GM03348 (cell line): Measurements from ENCODE around the gene MAST3.
"Not testable (repeated sequence)": the region's sequence is repeated elsewhere in the genome, so short reads cannot be mapped to it uniquely, and the experiment has no call there.

Experiments
- DNase-seq: peaks from one replicate; pipeline ENCODE4 v3.0.0; 2012; ENCODE audit warnings: low spot score

MAST3 gene

DNA sequence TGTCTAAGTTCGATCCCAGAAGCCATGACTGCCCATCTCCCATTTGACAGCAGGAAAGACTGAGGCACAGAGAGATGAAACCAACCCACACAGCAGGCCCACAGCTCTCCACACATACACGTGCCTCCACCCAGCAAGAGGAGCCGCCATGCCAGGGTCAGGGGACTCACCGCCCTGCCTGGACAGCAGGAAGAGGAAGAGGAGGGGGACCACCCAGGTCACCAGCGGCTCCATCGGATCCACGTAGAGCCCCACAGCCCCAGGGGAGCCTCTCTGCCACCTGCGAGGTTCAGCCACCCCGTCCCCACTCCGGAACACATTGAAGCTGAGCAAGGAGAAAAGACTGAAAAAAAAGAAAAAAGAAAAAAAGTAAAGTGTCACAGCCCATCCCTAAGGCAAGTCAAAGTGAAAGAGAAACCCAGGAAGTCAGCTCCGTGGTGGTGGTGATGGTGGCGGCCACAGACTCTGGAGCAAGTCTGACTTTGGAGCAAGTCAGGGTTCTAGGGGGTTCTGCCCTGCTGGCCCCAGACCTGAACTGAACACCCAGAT, 10.9 kb upstream of the MAST3 start, which contains the start of gene IL12RB1:
Gene IL12RB1, minus strand, starts transcription at position 345 of the 549 bp plus-strand sequence. Its CDS starts 111 bp downstream, at position 234.
- DNase-seq: no peak

DNA sequence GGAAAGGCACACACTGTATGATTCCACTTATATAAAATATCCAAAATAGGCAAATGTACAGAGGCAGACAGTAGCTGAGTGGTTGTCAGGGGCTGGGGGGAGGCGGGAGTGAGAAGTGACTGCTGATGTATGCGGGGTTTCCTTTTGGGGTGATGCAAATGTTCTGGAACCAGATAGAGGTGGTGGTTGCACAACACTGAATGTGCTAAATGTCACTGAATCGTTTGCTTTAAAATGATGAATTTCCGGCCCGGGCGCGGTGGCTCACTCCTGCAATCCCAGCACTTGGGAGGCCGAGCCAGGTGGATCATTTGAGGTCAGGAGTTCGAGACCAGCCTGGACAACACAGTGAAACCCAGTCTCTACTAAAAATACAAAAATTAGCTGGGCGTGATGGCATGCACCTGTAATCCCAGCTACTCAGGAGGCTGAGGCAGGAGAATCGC, 8.5 kb upstream of the MAST3 start:
- not testable (repeated sequence) for DNase-seq

DNA sequence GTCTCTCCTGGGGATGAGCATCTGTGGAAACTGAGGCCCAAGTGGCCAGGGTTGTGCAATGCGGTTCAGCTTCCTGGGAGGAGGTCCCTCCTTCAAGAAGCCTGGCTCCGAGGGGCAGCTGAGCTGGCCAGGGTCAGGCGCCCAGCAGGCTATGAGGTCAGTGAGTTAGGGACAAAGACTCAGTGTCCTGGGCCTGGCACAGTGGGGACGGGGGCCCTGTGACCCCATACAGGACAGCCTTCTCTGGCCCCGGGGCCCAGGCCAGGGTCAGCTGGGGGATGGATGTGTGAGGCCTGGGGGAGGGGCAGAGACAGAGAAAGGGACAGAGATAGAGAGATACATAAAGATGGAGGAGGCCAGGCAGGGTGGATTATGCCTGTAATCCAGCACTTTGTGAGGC, 7.9 kb upstream of the MAST3 start:
- no peak for DNase-seq

DNA sequence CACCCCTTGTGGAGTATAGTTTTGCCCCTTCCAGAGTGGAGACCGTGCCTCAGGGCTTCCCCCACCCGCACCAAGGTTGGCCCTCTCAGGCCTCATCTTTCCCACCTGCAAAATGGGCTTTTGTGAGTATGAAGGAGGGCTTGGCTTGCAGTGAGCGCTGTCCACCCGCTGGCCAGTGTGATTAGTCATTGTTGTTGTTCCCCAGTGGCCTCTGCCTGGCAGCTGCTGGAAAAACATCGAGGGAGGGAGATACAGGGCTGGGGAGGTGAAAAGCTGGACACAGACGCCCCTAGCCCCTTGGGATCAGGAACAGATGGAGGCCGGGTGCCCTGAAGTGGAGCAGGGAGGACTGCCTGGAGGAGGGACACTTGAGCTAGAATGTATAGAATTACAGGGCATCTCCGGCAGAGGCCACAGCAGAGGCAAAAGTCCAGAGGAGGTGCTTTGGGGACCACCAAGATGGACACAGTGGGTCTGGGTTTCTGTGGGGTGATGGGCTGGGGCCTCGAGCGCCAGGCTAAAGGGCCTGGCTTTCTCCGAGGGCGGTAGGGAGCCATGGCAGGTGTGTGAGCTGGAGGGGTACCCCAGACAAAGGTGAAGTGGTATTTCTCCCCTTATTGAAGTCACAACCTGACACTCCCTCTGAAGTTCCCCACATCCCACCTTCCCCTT, 6.9 kb upstream of the MAST3 start:
- no peak for DNase-seq

DNA sequence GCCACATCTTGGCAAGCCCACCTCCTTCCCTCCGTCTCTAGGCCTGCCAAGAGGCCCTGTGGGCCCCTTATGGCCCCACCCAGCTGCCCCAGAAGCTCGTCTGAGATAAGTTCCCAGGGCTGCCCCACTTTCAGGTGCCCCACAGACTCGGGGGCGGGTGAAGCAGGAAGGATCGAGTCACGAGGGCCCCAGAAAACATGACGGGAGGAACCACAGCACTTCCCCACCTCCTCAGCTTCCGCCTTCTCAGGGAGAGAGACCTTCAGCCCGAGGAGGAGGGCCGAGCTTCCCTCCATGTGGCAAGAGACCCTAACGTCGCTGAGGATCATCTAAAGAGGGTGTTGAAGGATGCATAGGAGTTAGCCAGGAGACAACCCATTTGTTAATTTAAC, 6.4 kb upstream of the MAST3 start:
- DNase-seq: no peak

DNA sequence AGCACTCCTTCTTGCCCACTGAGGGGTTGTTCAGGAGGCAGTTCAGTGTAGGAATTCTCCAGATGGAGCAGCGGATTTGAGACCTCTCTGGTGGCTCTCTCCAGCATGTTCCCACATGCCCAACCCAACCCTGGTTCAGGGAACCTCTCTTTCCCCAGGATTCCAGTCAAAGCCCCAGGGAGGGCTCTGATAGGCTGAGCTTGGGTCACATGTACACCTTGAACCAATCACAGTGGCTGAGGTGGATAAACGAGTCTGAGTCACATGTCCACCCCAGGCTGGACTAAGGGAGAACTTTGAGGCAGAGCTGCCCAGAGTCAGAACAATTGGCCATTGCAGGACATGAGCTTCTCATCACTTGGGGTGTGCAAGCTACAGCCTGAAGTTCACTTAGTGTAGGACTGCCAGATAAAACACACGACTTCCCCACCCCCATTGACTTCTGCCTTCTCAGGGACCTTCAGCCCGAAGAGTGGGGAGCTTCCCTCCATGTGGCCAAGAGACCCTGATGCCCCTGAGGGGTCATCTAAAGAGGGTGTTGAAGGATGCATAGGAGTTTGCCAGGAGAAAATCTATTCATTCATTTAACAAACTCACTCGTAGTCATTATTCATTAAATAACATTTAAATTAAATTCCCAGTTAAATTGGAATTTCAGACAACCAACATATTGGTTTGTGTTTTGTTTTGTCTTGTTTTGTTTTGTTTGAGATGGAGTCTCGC, 4.0 kb upstream of the MAST3 start:
- peak; percentile 54 for DNase-seq

DNA sequence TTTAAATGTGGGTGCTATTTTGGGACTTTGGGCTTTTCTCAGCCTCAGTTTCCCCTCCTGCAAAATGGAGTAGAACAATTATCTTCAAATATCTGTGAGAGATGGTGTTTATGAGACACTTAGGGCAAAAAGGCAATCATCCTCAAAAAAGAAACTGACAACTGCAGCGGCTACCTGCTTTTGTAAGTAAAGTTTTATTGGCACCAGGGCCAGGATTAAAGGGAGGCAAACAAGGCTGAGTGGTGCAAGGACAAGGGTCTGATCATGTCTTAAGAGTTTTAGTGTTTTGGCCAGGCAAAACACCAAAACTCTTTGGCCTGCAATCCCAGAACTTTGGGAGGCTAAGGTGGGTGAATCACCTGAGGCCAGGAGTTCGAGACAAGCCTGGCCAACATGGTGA, 1.3 kb upstream of the MAST3 start:
- no peak for DNase-seq

DNA sequence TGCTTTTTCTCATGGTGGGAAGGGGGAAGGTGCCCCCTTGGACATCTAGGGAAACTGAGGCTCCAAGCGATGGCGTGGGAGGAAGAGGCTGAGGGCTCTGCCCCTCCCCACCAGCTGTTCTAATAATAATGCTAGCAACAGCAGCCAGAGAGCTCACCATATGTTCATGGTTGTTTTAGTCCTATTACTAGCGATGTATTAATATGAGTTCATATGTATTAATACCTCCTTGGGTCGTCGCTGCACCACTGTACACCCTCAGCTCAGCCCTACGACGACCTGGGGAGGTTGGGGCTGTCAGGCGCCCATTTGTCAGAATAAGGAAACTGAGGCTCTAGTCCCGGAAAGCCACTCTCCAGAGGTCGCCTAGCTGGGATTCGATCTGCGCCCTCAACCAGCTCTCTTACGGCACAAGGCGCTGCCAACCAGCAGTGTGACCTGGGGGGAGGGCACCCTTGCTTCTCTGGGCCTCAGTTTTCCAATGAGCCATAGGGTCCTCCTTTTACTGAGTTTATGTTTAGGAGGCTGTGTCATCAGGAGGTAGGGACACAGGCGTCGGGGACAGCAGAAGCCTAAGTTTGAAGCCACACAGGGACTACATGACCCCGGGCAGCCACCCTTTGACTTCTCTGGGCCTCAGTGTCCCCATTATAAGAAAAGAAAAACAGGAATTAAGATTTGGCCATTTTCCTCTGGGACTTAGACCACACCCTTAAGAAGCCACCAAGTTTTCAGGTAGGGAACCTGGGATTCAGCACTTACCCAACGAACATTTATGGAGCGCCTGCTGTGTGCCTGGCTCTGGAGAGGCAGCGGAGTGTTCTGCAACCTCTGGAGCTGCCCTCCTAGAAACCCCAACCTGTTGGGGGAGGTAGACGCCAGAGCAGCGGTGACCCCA, 664 bp downstream of the MAST3 start:
- DNase-seq: no peak

DNA sequence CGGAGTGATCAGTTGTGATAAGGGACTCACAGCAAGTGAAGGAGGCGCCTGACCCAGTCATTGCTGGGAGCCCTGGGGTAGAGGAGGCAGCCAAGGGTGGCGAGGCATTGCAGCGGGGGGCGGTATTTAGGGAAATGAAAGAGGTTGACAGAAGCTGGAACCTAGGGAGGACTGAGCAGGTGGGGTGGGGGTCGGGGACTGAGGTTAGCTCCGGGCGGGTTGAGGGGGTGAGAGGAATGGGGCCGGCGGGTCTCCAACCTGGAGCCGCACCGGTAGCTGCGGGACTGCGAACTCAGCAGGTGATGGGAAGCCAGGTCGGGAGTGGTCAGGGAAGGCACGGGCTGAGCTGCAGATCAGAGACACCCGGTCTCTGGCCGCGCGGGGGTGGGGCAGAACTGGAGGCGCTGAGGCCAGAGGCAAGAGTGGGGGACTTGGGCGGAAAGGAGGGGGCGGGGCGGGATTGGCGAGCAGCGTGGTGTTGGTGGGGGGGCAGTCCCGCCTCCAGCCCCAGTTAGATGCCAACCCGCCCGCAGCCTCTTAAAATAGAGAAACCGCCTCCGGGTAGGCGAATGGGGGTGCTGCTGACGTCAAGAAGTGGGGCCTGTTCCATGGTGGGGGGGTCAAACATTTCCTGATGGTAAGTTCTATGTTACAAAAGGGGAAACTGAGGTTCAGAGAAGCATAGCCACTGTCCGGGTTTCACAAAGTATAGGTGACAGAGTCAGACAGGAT, 1.5 kb downstream of the MAST3 start:
- DNase-seq: no peak

DNA sequence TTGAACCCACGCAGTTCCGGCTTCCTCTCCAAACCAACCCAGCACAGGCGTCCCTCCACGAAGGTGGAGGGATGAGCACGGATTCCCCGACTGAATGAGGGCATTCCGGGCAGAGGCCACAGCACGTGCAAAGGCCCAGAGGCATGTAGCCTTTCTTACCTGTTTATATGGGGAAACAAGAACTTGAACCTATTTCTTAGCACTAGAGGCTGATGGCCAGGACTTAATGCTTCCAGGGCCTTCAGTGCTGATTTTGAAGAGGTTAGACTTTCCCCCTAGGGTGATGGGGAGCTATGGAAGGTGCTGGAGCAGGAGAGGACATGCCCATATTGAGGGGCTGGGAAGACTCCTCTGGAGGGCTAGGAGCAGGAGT, 2.0 kb downstream of the MAST3 start:
- DNase-seq: no peak

DNA sequence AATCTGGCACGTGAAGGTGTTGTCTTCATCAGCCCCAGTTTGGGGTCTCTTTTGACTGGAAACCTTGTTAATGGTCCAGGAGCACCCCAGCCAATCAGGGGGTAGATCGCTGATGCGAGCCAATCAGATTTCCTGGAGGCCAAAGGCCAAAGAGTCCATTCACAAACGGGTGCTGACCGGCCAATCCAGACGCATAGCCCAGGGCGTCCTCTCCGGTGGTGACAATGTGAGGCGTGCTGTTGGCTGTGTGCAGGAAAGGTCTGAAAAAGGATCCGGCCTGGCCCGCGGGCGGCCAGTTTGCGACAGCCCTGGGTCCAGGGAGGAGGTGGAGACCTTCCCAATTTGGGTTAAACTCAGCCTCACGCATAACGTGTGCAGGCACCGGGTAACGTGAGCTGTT, 3.1 kb downstream of the MAST3 start:
- no peak for DNase-seq

DNA sequence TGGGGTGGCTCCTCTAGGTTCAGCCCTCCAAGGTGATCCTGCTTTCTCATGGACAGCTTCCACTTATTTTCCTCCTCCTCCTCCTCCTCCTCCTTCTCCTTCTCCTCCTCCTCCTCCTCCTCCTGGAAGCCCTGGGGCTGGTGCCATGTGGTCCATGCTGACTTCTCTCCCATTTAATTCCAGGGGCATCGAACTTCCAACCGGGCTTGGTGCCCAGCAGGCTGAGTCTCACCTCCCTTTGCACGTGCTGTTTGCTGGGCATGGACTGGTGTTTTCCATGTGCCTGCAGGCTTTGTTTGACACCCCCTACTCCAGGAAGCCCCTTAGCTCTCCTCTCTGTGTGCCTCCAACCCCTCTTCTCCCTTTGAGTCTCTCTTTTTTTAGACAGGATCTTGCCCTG, 3.7 kb downstream of the MAST3 start:
- DNase-seq: no peak

DNA sequence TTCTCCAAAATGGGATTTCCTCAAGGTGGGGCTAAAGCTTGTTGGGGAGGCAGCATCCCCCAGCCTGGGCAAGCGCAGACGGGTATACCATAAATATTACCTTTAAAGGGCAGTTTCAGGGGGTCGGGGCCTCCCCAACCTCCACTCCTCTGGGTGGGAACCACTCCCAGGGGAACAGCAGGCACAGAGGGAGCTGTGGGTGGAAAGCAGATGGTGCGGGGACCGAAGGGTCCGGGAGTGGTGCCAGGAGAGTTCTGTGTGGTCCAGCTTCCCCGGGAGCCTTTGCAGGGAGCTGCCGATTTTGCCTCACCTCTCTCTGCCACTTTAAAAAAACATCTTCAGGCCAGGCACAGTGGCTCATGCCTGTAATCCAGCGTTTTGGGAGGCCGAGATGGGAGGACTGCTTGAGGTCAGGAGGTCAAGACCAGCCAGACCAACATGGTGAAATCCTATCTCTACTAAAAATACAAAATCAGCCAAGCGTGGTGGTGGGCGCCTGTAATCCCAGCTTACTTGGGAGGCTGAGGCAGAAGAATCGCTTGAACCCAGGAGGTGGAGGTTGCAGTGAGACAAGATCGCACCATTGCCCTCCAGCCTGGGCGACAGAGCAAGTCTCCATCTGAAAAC, 5.5 kb downstream of the MAST3 start:
- DNase-seq: no peak

DNA sequence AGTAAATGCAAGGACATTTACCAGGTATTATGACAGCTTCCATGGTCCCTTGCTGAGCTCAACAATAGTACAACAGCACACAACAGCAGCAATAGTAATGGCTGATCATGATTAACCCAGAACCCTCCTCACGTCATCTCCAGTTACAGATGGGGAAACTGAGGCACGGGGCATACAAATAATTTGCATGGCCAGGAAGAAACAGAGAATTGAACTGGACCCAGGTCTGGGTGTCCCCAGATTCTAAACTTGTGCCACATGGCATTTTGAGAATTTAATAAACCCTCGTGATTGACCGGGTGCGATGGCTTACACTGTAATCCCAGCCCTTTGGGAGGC, 7.2 kb downstream of the MAST3 start:
- no peak for DNase-seq

DNA sequence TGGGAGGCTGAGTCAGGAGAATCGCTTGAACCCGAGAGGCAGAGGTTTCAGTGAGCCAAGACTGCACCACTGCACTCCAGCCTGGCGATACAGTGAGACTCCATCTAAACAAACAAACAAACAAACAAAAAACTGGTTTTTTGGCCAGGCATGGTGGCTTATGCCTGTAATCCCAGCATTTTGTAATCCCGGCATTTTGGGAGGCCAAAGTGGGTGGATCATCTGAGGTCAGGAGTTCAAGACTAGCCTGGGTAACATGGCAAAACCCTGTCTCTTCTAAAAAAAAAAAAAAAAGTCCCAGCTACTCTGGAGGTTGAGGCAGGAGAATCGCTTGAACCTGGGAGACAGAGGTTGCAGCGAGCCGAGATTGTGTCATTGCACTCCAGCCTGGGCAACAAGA, 7.7 kb downstream of the MAST3 start:
- not testable (repeated sequence) for DNase-seq

DNA sequence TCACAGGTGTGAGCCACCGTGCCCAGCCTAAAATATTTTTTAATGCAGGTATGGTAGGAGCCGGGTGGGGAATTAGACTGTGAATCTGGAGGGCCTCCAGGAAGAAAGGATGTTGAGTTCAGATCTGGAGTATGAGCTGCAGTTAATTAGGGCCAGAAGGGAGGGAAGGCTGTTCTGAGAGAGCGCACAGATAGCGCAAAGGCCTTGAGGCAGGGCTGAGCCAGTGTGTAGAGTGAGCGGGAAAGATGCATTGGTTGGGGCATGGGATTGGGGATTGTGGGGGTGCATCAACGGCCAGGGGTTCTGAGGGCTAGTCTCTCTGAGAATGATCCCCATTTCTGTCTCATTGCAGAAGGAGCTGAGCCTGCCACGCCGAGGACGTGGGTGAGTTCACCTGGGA, 9.7 kb downstream of the MAST3 start:
- DNase-seq: no peak

DNA sequence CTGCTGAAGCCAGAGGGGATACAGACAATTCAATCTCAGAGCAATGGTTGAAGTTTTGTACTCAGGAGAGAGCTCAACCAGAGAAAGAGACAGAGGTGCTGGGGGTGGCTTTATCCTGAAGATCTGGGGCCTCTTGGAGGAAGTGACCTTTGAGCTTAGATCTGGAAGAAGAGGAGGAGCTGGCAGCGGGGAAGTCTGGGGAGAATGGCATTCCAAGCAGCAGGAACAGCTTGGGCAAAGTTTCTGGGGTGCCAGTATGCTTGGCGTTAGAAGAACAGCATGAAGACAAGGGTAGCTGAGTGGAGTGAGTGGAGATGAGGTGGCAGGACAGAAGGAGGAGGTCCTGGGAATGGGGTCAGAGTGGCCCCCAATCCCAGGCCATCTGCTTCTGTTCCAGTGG, 11.3 kb downstream of the MAST3 start:
- DNase-seq: no peak

DNA sequence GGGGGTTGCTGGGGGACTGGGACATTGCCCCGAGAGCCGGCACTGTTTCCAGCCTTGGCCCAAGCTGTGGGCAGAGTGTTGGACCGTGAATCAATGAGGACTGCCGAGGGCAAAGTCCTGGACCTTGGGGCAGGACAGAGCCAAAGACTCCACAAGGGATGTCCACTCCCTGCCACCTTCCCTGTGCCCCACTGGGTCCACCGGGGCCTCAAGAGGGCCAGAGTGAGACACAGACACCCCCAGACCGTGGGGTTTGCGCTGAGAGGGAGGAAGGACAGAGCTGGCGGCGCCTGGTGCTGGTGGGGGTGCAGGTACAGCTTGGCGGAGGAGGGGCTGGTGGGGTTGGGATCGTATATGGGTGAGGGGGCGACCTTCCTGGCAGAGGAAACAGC, 11.8 kb downstream of the MAST3 start:
- no peak for DNase-seq

DNA sequence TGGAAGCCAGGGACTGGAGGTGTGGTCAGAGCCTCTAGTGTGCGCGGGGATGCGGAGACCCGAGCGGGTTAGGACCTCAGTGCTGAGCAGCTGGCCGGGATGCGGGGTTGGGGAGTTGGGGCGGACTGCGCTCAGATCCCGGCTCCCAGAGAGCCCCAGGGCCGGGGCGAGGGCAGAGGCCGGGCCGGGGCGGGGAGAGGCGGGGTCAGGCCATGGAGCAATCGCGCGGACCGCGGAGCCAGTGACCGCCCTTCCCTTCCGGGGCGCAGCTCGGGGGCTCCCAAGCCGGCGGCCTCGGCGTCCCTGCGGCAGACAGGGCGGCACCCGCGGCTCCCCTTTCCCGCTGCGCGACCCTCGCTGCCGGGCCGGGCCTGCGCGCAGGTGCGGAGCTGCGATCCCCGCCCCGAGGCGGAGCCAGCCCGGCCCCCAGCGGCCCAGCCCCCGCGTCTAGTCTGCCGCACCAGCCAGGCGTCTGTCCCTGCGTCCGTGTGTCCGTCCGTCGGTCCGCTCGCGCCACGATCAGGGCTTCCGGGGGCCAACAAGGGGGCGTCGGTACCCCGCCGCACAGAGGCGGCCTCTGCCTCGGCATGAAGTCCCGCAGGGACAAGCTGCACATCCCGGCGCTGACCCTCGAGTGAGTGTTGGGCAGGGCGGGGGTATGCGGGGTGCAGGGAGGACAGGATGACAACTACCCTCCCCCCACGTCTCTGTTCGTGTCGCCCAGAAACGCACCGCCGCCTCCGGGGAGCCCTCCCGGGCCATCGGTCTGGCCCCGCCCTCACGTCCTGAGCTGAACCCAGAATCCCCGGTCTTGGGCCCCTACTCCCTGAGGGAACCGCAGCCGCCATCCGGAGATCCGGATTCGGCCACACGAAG, 12.4 kb downstream of the MAST3 start:
- peak; percentile 84 for DNase-seq

DNA sequence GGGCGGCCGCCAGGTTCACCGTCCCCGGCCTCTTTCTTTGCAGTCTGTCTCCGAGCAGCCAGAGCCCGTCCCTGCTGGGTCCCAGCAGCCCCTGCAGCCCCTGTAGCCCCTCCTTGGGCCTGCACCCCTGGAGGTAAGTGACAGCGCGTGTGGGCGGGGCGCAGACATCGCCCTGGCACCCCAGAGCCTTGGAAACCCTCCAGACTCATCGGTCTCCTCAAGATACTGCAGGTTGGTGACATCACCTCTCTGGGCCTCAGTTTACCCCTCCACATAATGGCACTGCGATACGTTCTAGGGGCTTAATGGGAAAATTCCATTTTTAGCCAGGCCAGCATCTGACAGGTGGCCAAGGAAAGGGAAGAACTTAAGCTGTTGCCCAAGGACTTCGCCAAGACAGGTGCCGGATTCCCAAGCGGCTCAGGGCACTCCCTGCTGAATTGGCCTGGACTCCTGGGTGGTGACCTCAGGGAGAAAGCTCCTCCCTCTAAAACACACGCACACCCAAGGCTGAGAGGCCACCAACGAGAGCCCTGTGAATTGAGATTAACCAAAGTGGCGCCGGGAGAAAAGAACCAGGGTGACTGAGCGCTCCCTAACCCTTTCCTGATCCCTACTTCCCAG, 13.1 kb downstream of the MAST3 start:
- no peak for DNase-seq
